HG03439 (cell line): Measurements from ENCODE around the gene ME3.
A peak's percentile ranks its signal among the peaks of the same experiment; 100 is the strongest.

ENCODE experiments used
- ATAC-seq: cut with Tn5 transposase; IDR thresholded peaks from one replicate; pipeline ENCODE4 v1.9.1; 2021; ENCODE audit warnings: mild to moderate bottlenecking, moderate library complexity; ENCODE audit not compliant: unreplicated experiment

The ME3 gene

GRCh38 chr11:86469491-86470388 is 202.7 kb downstream of the ME3 start:
- ATAC-seq, result no peak

DNA sequence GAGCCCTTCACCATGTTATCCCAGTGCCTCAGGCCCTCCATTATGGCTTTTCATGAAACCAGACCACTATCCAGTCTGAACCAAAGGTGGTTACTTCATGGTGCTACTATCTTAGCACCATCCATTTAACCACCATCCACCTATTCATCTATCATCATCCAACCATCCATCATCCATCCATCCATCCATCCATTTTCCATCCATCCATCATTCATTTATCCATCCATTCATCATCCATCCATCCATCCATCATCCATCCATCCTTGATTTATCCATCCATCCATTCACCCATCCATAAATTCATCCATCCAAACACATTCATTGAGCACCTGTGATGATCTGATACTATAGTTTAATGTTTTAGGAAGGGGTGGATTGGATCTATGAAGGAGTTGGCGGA is 204.2 kb downstream of the ME3 start:
- ATAC-seq, result no peak

DNA sequence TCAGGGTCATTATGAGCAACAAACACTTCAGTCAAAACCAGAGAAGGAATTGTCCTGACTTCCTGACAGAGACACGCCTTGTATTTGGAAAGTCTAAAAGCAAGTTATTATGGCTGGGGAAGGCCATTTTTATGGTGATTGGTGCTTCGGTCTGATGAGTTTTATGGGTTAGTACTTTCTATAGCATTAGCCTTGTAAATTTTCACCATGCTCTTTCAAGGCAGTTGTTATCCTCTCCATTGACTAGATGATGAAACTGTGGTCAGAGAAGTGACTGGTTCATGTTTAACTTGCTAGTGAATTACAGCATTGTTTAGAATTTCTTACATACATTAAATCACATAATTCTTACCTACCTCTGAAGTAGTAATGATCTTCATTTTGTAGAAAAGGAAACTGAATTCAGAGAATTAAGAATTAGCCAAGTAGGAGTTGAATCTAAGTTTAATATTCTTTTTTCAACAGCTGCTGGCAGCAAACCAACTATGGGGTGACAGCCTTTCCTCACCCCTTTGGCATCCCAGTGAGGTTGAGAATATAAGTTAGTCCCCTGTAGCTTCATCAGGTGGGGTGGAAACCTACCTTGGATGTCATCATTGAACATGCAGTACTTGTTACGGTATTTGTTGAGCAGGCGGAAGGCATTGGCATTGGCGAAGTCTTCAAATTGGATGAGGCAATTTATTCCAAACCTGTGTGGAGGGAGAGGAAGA is 207.8 kb downstream of the ME3 start:
- no peak for ATAC-seq

DNA sequence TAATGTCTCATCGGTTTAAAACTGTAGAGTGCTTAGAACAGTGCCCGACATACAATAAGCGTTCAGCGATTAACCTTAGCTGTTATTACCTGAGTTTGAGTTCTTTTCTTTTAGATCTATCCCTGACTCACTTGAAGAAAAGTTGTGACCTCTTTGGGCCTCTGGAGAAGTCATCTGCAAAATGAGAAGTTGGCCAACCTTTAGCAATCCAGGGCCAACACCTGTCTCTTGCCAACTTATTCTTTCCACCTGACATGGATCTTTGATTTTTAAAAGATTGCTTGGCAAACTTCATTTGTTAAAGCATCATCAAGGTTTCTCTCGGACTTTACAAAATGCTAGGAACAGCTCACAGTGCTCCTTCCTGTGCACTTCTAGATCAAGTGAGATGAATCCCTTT is 208.5 kb downstream of the ME3 start:
- no peak for ATAC-seq

DNA sequence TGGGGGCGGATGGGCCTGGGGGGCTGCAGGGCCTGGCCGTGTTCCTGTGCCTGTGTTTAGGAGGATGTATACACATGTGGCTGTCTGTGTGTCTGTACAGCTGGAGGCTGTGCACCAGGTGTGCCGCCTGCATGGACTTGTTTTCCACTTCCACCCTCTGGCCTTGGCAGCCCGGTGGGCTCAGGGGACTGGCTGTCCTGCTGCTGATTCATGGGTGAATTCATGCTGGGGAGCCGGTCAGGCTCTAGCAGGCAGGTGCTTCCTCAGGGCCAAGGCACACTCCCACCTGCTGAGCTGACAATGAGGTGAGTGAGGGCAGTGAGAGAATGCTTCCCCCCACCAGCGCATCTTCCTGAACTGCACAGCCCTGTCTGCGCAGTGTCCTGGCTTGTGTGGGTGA is 209.3 kb downstream of the ME3 start:
- no peak for ATAC-seq

GRCh38 chr11:86461892-86462291 is 210.5 kb downstream of the ME3 start:
- no peak for ATAC-seq

GRCh38 chr11:86460461-86461385 is 211.7 kb downstream of the ME3 start:
- no peak for ATAC-seq

DNA sequence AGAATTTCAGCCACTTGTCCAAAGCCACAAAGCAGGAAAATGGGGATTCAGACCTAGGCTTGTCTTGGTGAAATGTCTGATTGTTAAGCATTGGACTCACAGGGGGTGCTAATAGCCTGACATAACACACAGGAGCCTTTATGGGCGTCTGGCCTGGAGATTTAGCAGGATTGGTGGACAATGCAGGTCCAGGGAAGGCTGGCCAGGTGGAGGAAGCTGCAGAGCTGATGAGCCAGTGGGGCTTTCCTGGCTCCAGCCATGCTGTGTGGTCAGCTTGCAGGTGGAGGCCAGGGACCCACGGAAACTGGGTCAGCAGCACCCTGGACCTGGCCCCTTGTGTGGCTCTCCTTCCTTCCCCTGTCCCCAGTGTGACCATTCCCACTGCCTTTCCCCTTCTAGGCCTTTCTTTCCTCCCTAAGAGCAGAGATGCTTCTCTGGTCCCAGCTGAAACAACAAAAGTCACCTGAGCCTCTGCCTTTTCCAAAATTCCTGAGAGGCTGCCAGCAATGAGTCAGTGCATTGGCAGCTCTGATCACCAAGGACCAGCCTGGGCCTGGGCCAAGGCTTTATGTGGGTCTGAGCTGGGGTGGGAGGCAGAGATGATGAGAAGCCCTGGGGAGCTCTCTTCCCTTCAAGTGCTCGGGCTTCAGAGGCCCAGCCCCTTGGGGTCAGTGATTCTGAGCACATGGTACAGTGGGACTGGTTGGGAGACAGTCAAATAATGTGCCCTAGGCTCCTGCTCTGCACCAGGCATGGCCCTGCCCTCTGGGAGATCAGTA is 212.5 kb downstream of the ME3 start:
- ATAC-seq, result no peak

GRCh38 chr11:86459002-86459385 is 213.4 kb downstream of the ME3 start:
- no peak for ATAC-seq

DNA sequence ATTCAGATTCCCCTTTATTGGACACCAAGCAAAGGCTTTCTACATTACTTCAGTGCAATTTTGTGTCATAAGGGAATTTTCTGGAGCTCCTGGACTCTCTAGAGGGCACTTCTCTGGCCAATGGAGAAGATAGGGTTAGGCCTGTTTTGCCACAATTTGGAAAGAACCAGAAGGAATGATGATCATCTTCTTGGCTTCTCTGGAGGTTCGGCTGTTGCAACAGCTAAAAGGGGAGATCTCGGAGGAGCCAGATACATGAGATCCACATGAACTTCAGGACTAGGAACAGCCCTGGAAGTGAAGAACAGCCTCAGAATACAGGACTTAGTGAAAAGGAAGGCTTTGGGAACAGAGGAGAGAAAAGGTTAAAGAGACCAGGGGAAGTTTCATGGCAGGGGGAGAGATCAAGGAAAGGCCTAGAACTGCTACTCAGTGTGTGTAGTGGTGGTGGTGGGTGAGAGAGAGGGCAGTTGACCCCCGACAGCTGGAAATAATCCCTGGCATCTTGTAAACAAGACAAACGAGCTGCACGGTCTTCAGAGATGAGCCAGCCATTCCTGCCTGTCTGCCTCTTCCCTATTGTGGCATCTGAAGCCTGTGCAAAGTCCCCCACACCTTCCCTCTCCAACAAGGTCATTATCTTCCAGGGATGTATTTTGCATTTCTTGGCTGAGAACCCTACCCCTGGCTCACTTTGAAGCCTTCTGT is 214.0 kb downstream of the ME3 start:
- no peak for ATAC-seq

GRCh38 chr11:86456075-86456939 is 216.1 kb downstream of the ME3 start:
- peak; percentile 88 for ATAC-seq

DNA sequence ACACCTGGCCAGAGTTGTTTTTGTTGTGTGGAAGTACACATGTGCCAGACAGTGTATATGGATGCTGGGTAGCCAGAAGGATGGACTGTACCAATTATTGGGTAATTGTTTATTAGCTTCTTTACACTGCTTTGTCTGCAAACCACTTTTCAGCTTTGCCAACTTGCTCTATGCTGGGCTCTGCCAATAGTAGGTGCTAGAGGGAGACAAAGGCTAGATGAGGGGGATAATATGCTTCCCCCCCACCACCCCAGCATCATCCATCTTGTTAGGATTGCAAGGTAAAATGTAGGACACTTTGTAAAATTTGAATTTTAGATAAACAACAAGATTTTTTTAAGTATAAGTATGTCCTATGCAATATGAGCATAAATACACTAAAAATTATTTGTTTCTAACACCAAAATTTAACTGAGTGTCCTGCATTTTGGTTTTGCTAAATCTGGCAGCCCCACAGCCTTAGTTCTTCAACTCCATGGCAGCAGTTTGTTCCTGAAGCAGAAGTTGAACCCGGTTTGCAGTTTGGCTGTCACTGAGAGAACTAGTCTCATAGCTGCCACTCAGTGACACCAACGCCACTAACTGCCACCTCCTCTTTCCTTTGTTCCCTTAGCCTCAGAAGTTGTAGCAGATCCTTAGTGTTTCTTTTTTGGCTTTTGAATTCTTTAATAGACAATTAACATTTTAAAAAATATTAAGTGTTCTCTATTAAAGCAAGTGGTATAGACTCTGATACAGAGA is 219.0 kb downstream of the ME3 start:
- ATAC-seq, result no peak

GRCh38 chr11:86449993-86450629 is 222.3 kb downstream of the ME3 start:
- ATAC-seq, result no peak

DNA sequence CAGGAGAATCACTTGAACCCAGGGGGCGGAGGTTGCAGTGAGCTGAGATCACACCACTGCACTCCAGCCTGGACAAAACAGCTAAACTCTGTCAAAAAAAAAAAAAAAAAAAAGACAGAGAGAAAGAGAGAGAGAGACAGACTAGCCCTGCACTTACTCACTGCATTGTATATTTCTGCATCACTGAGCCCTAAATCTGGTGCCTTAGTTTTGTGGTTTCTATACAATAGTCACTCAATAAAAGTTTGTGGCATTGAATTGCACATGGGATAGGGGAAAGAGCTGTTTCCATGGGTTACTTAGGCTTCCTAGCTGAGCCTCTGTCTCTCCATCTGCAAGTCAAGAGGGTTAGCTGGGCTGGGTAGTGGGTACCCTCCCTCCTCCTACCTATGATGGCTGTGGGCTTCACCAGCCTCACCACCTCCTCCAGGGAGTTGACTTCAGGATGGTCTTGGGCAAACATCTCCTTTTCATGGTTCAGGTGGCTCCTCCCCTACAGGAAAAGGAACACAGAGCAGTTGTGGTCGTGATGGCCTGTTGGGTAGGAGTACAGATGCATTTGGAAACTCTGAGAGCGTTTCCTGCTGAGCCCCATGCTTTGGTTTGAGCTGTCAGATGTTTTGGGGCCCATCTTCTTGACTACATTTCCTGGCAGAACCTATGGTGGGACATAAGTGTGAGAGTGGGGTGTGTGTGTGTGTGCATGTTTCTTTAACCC is 224.5 kb downstream of the ME3 start:
- ATAC-seq, result no peak

DNA sequence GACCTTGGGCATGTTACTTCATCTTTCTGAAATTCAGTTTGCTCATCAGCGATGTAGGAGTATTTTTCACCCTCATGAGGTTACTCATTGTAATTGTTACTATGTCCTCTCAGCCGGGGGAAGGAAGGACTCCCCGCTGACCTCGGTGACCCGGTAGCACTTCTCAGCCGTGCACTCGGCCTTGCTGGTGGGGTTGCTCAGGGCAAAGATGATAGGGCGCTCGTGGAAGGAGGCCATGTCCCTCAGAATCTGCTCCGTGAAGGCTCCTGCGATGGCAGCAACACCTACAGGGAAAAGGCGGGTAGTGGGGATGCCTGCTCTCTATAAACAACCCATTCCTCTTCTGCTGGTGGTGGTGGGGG is 225.5 kb downstream of the ME3 start:
- no peak for ATAC-seq

DNA sequence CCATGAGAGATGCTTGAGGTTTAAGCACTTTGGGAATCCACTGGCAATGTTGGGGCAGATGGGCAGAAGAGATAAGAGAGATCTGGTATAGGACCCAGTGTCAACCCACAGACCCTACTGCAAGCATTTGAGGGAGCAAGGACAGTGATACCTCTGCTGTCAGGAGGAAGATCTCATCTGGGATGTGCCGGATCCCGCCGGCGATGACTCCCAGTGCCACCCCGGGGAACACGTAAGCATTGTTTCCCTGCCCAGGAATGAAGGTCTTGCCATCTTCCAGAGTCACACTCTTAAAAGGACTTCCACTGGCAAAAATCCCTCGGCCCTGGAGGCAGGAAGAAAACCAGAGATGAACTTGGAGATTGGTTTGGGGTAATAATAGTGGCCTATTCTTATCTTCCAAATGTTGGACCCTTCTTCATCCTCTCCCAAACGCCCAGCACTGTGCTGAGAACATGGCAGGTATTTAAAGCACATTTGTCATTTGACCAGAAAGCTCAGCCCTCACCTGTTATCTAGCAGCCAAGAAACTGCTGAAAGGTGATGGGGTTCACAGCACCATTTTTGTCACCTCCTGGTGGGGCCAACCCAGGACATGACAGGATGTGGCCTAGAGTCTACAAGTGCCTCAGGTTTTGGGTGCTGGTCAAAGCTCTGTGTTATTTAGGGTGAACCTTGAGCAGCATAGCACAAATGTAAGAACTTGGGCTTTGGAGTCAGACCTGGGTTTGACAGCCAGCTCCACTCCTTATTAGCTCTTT is 226.1 kb downstream of the ME3 start:
- ATAC-seq, result no peak
